Posterior vena cava (tissue), 2 donors: ENCODE measurements around the gene SEMA5B. TPM values are rescaled to one million over a fixed set of nuclear protein-coding genes. Genes with fewer than 3 reads are reported as not detected.

Experiments used
- DNase-seq: peaks from one replicate; pipeline ENCODE4 v3.0.0-alpha.2; 2020; ENCODE audit warnings: low spot score
- intact Hi-C, 2 donors: fragments of 100-400 bp; cut with DNase I; formaldehyde crosslinking; loops; one replicate each; pipeline versions ENCODE4 v1.14.1 to v1.14.2; 2022 to 2023
- total RNA-seq, 2 donors: library from RNA; stranded (reverse); fragmentation: NEBNext Ultra II Directional; extraction: Animal tissue kit (Norgen Biotek cat#: 25700); gene quantifications; one replicate each; pipeline ENCODE4 v1.2.1, GENCODE V29; 2021
- donor health status: DM: yes; HTN: yes; CAD: no.
- donor health status: DM: yes; HTN: yes; CAD: no.

The SEMA5B gene
- total RNA-seq, 2 donors from 2014 or later: 0.93 to 1.3 TPM

- DNase-seq: no peak
- intact Hi-C loops: loop anchor here in 1 of 2 donors (5.0 kb wide), 1 partner anchor 40 kb away; no protein-coding TSS in a partner anchor
These were observed 45.1 kb downstream of the SEMA5B start for GRCh38 chr3:122982216-122983185.

GRCh38 chr3:122979211-122979610, 48.4 kb downstream of the SEMA5B start:
- intact Hi-C loops: no loop called here
- DNase-seq: no peak

GRCh38 chr3:122978569-122978968, 49.0 kb downstream of the SEMA5B start:
- intact Hi-C loops: no loop called here

GRCh38 chr3:122977746-122978466, 49.7 kb downstream of the SEMA5B start:
- no peak for DNase-seq
- intact Hi-C loops: no loop called here

More at GRCh38 chr3:122978569-122978968, 49.0 kb downstream of the SEMA5B start:
- no peak for DNase-seq

GRCh38 chr3:122975924-122976293, 51.7 kb downstream of the SEMA5B start:
- no peak for DNase-seq
- intact Hi-C loops: no loop called here

GRCh38 chr3:122975163-122975923, 52.2 kb downstream of the SEMA5B start:
- intact Hi-C loops: no loop called here
- DNase-seq: no peak

GRCh38 chr3:122974764-122975162, 52.8 kb downstream of the SEMA5B start:
- no peak for DNase-seq

GRCh38 chr3:122973893-122974615, 53.5 kb downstream of the SEMA5B start:
- no peak for DNase-seq
- intact Hi-C loops: no loop called here

More at GRCh38 chr3:122974764-122975162, 52.8 kb downstream of the SEMA5B start:
- intact Hi-C loops: no loop called here

- intact Hi-C loops: no loop called here
- DNase-seq: no peak
These were observed 55.4 kb downstream of the SEMA5B start for GRCh38 chr3:122972141-122972540.

GRCh38 chr3:122969585-122970469, 57.7 kb downstream of the SEMA5B start:
- intact Hi-C loops: loop anchor here in 1 of 2 donors (5.0 kb wide), 1 partner anchor 1087 kb away; no protein-coding TSS in a partner anchor
- no peak for DNase-seq

- intact Hi-C loops: loop anchor here in 1 of 2 donors (5.0 kb wide), 1 partner anchor 1090 kb away; no protein-coding TSS in a partner anchor
These were observed 59.8 kb downstream of the SEMA5B start for GRCh38 chr3:122967765-122968164.

GRCh38 chr3:122967356-122967755, 60.2 kb downstream of the SEMA5B start:
- intact Hi-C loops: loop anchor here in 1 of 2 donors (5.0 kb wide), 1 partner anchor 1090 kb away; no protein-coding TSS in a partner anchor
- no peak for DNase-seq

More at GRCh38 chr3:122967765-122968164, 59.8 kb downstream of the SEMA5B start:
- DNase-seq: no peak

- no peak for DNase-seq
- intact Hi-C loops: loop anchor here in 1 of 2 donors (5.0 kb wide), 1 partner anchor 1091 kb away; no protein-coding TSS in a partner anchor
These were observed 61.5 kb downstream of the SEMA5B start for GRCh38 chr3:122966045-122966444.

GRCh38 chr3:122964811-122965210, 62.8 kb downstream of the SEMA5B start:
- intact Hi-C loops: loop anchor here in 1 of 2 donors (5.0 kb wide), 1 partner anchor 1092 kb away; no protein-coding TSS in a partner anchor
- no peak for DNase-seq

- intact Hi-C loops: no loop called here
These were observed 65.4 kb downstream of the SEMA5B start for GRCh38 chr3:122962149-122962548.

GRCh38 chr3:122961146-122961545, 66.4 kb downstream of the SEMA5B start:
- intact Hi-C loops: no loop called here
- no peak for DNase-seq

More at GRCh38 chr3:122962149-122962548, 65.4 kb downstream of the SEMA5B start:
- DNase-seq: no peak

- intact Hi-C loops: no loop called here
- no peak for DNase-seq
These were observed 66.9 kb downstream of the SEMA5B start for GRCh38 chr3:122960652-122961051.
